Liver (tissue), 9 donors: ENCODE results near the gene CYP2A7. TPM values are rescaled to one million over a fixed set of nuclear protein-coding genes. Genes with fewer than 3 reads are reported as not detected.
A peak's percentile ranks its signal among the peaks of the same experiment; 100 is the strongest.
"Not testable (repeated sequence)": the region's sequence is repeated elsewhere in the genome, so short reads cannot be mapped to it uniquely, and the experiment has no call there.

Source experiments
- DNase-seq: peaks from one replicate; pipeline ENCODE4 v3.0.0-alpha.2; 2017; ENCODE audit warnings: low spot score
- H3K27ac ChIP-seq, 2 donors: one replicate each; pipeline ENCODE4 v1.7.0; 2013; ENCODE audit warnings: inconsistent platforms in 2 of 2, low read length in 2 of 2, control low read depth in 1 of 2, low read depth in 1 of 2, mild to moderate bottlenecking in 1 of 2
- H3K27me3 ChIP-seq, 4 donors: one replicate each; pipeline versions ENCODE4 v1.6.1 to v1.7.0; 2013; ENCODE audit warnings: low read length in 3 of 4, inconsistent platforms in 1 of 4, mild to moderate bottlenecking in 1 of 4, moderate library complexity in 1 of 4; ENCODE audit not compliant: control insufficient read depth in 4 of 4, insufficient read depth in 4 of 4
- H3K36me3 ChIP-seq, 4 donors: one replicate each; pipeline versions ENCODE4 v1.6.1 to v1.7.0; 2013; ENCODE audit warnings: low read length in 3 of 4, mild to moderate bottlenecking in 3 of 4, low read depth in 1 of 4, moderate library complexity in 1 of 4; ENCODE audit not compliant: control insufficient read depth in 4 of 4, insufficient read depth in 3 of 4
- H3K4me1 ChIP-seq, 4 donors: one replicate each; pipeline versions ENCODE4 v1.6.1 to v1.7.0; 2013; ENCODE audit warnings: low read length in 3 of 4, mild to moderate bottlenecking in 3 of 4, moderate library complexity in 1 of 4; ENCODE audit not compliant: control insufficient read depth in 4 of 4, insufficient read depth in 4 of 4
- H3K4me3 ChIP-seq, 3 donors: one replicate each; pipeline versions ENCODE4 v1.6.1 to v1.7.0; 2013; ENCODE audit warnings: low read length in 3 of 3, control low read depth in 1 of 3, low read depth in 1 of 3, mild to moderate bottlenecking in 1 of 3
- H3K9ac ChIP-seq, 2 donors: one replicate each; pipeline ENCODE4 v1.7.0; 2013; ENCODE audit warnings: low read length in 2 of 2, mild to moderate bottlenecking in 2 of 2, moderate library complexity in 2 of 2, control low read depth in 1 of 2, low read depth in 1 of 2
- H3K9me3 ChIP-seq, 4 donors: one replicate each; pipeline versions ENCODE4 v1.6.1 to v1.7.0; 2013; ENCODE audit warnings: low read length in 3 of 4; ENCODE audit not compliant: control insufficient read depth in 4 of 4
- HNF4A ChIP-seq, 2 donors: conservative IDR thresholded peaks; 2 replicates each; pipeline ENCODE4 v1.6.1; 2016; ENCODE audit warnings: antibody characterized with exemption in 2 of 2, mild to moderate bottlenecking in 2 of 2
- HNF4G ChIP-seq: IDR thresholded peaks from 2 replicates; pipeline ENCODE4 v1.6.1; 2016; ENCODE audit warnings: antibody characterized with exemption
- RAD21 ChIP-seq, 2 donors: IDR thresholded peaks; 2 replicates each; pipeline ENCODE4 v1.6.1; 2016; ENCODE audit warnings: antibody characterized with exemption in 2 of 2, mild to moderate bottlenecking in 2 of 2
- RXRA ChIP-seq, 2 donors: IDR thresholded peaks; 2 replicates each; pipeline ENCODE4 v1.6.1; 2017 to 2018; ENCODE audit warnings: antibody characterized with exemption in 2 of 2, mild to moderate bottlenecking in 1 of 2
- SP1 ChIP-seq: IDR thresholded peaks from 2 replicates; pipeline ENCODE4 v1.6.1; 2018; ENCODE audit warnings: antibody characterized with exemption, mild to moderate bottlenecking
- TAF1 ChIP-seq: conservative IDR thresholded peaks from 2 replicates; pipeline ENCODE4 v1.6.1; 2016; ENCODE audit warnings: antibody characterized with exemption, mild to moderate bottlenecking
- YY1 ChIP-seq: IDR thresholded peaks from 2 replicates; pipeline ENCODE4 v1.6.1; 2016; ENCODE audit warnings: antibody characterized with exemption, mild to moderate bottlenecking
- WGBS: extraction: QIAGEN DNeasy Blood & Tissue Kit; methylation state at CpG from one replicate; pipeline ENCODE4 v1.1.7; 2013; 5-methylcytosine and 5-hydroxymethylcytosine counted together
- polyA plus RNA-seq, 2 donors: library from polyadenylated mRNA; stranded (reverse) in 1 of 2; unstranded in 1 of 2; fragments of 200-250 nt in 1 of 2; fragments of >200 nt in 1 of 2; fragmentation: Nextera tagmentation in 1 of 2; extraction: Ambion mirVana in 1 of 2; gene quantifications; one replicate each; pipeline versions ENCODE4 v1.2.1 to v1.2.3, GENCODE V29; 2013 to 2015
- total RNA-seq, 2 donors: library from RNA; depleted of rRNA; stranded (reverse); fragments of >200 nt; gene quantifications; one replicate each; pipeline ENCODE4 v1.2.3, GENCODE V29; 2014
- TF ChIP-seq, protein P1 (sequence below): IDR thresholded peaks from 2 replicates; pipeline ENCODE4 v1.6.1; 2016; ENCODE audit warnings: antibody characterized with exemption, mild to moderate bottlenecking
- donor health status: healthy.
- donor health status: healthy.
- donor health status: healthy.
- donor health status: healthy.
- donor health status: healthy.

CYP2A7 gene
- total and polyA plus RNA-seq, 4 donors: 3.3 to 57.9 (median 7.4) TPM; not detected in 1

DNA sequence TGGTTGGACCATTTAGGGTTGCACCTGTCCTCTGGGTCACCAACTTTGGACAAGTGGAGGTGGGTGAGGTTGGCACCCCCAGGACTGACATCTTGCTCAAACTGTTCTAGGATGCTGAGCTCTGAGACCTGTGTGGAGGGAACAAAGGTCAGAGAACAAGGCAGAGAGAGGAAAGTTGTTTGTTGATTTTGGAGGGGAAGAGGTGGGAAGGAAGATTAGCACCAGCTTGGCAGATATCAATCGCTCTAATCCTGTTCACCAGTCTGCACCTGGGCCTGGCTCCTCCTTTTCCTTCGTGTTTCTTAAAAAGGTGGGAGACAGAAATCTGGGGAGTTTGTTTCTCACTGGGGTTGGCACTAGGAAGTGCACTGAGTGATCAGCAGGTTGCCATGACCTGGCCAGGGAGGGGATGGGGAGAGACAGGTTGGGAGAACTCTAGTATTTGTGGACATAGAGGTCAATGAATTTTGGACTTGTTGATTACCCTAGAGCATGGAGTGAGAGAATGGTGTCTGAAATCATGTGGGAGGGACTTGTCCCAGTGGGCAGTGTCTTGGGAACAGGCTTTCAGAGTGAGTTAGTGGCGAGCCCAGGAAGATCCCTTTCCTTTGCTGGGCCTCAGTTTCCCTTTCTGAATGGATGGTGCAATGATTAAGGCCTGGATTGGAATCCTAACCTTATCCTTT lies 29.4 kb downstream of the CYP2A7 start:
- not testable (repeated sequence) for H3K9ac ChIP-seq, H3K4me3 ChIP-seq, H3K27me3 ChIP-seq, H3K36me3 ChIP-seq, H3K9me3 ChIP-seq, DNase-seq
- TF ChIP-seq SP1 (peak; percentile 60), HNF4A (conservative IDR thresholded peaks at IDR 0.05) (peak; percentile 27 to 67), RXRA (IDR thresholded peaks at IDR 0.05) (peak in 1 of 2 donors; percentile 37), HNF4G (peak; percentile 15)
- Histone ChIP-seq H3K4me1 (peaks cover 3 to 18% (median 10%) of the 10 kb centered on the region in 4 donors), H3K27ac (peak overlapping the region; percentile 73 to 80)
- WGBS: 26% methylated on average over 2 of the region's 3 CpGs

DNA sequence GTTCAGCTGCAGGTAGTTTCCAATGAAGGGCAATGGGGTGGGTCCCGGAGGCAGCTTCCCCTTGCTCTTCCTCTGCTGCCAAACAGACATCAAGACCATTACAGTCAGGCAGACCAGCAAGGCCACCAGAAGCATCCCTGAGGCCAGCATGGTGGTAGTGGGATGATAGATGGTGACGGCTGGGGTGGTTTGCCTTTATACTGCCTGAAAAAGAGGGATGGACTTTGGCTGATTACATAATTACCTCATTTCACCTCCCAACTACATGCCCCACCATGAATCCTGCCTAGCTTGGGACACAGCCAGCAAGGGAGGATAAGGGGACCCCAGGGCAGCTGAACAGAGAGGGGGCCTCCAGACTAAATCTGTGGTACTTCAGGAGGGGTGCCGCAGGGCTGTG lies 31.8 kb downstream of the CYP2A7 start, which contains the start of gene CYP2A6:
Gene CYP2A6 (minus strand): TSS at position 171 of the 400 bp plus-strand sequence. CDS start 21 bp downstream, at position 150.
- H3K4me1 ChIP-seq: peaks cover 3 to 18% (median 10%) of the 10 kb centered on the region in 4 donors
- H3K9ac ChIP-seq: peak within 1 kb of the TSS; percentile 58 to 80
- not testable (repeated sequence) for DNase-seq, H3K36me3 ChIP-seq, H3K9me3 ChIP-seq, H3K27me3 ChIP-seq
- TF ChIP-seq RAD21 (IDR thresholded peaks at IDR 0.05): peak in 1 of 2 donors; percentile 36
- peak; percentile 58 to 76 for TF ChIP-seq RXRA (IDR thresholded peaks at IDR 0.05)
- TF ChIP-seq YY1: peak; percentile 16
- TF ChIP-seq HNF4G: peak; percentile 60
- TF ChIP-seq TAF1: peak; percentile 91
- TF ChIP-seq SP1: peak; percentile 61
- TF ChIP-seq, protein P1, sequence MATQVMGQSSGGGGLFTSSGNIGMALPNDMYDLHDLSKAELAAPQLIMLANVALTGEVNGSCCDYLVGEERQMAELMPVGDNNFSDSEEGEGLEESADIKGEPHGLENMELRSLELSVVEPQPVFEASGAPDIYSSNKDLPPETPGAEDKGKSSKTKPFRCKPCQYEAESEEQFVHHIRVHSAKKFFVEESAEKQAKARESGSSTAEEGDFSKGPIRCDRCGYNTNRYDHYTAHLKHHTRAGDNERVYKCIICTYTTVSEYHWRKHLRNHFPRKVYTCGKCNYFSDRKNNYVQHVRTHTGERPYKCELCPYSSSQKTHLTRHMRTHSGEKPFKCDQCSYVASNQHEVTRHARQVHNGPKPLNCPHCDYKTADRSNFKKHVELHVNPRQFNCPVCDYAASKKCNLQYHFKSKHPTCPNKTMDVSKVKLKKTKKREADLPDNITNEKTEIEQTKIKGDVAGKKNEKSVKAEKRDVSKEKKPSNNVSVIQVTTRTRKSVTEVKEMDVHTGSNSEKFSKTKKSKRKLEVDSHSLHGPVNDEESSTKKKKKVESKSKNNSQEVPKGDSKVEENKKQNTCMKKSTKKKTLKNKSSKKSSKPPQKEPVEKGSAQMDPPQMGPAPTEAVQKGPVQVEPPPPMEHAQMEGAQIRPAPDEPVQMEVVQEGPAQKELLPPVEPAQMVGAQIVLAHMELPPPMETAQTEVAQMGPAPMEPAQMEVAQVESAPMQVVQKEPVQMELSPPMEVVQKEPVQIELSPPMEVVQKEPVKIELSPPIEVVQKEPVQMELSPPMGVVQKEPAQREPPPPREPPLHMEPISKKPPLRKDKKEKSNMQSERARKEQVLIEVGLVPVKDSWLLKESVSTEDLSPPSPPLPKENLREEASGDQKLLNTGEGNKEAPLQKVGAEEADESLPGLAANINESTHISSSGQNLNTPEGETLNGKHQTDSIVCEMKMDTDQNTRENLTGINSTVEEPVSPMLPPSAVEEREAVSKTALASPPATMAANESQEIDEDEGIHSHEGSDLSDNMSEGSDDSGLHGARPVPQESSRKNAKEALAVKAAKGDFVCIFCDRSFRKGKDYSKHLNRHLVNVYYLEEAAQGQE: peak; percentile 18
- peak; percentile 68 to 82 for TF ChIP-seq HNF4A (conservative IDR thresholded peaks at IDR 0.05)
- peak within 1 kb of the TSS; percentile 40 to 74 (median 45) for H3K4me3 ChIP-seq
- 58% methylated on average over 3 of the region's 3 CpGs for WGBS
- peak within 1 kb of the TSS; percentile 78 to 85 for H3K27ac ChIP-seq

DNA sequence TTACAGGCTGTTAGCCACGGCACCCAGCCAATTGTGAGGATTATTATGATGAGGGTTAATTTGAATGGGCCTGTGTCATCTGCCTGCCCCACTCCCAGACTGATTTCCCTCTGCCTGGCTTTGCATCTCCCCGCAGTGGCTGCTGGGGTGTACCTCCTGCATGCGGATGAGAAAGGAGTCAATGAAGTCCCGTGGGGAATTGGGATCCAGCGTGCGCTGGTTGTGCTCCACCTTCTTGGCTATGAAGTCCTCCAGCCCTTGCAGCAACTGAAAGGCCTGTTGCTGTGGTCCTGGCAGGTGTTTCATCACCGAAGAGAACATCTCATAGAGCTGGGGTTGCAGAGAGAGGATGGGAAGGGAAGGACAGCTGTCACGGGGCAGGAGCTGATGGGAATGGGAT lies 35.3 kb downstream of the CYP2A7 start:
- peaks cover 3 to 14% (median 5%) of the 10 kb centered on the region in 4 donors for H3K4me1 ChIP-seq
- not testable (repeated sequence) for H3K4me3 ChIP-seq, H3K27ac ChIP-seq, H3K36me3 ChIP-seq, H3K27me3 ChIP-seq, H3K9me3 ChIP-seq, H3K9ac ChIP-seq, DNase-seq
- 83% methylated on average over 8 of the region's 8 CpGs for WGBS

DNA sequence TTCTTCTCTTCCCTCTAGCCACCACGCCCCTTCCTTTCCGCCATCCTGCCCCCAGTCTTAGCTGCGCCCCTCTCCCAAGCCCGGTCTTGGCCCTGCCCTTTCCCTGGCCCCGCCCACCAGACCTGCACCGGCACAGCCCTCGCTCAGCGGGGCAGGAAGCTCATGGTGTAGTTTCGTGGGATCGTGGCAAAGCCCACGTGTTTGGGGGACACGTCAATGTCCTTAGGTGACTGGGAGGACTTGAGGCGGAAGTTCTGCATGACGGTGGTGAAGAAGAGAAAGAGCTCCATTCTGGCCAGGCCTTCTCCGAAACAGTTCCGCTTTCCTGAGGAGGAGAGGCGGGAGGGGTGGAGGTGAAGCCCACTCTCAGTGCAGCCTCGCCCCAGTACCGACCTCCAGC lies 38.4 kb downstream of the CYP2A7 start:
- H3K9me3 ChIP-seq, H3K27ac ChIP-seq, H3K9ac ChIP-seq, H3K4me3 ChIP-seq, H3K36me3 ChIP-seq, H3K27me3 ChIP-seq, H3K4me1 ChIP-seq, DNase-seq: not testable (repeated sequence)
- 48% methylated on average over 16 of the region's 19 CpGs for WGBS

DNA sequence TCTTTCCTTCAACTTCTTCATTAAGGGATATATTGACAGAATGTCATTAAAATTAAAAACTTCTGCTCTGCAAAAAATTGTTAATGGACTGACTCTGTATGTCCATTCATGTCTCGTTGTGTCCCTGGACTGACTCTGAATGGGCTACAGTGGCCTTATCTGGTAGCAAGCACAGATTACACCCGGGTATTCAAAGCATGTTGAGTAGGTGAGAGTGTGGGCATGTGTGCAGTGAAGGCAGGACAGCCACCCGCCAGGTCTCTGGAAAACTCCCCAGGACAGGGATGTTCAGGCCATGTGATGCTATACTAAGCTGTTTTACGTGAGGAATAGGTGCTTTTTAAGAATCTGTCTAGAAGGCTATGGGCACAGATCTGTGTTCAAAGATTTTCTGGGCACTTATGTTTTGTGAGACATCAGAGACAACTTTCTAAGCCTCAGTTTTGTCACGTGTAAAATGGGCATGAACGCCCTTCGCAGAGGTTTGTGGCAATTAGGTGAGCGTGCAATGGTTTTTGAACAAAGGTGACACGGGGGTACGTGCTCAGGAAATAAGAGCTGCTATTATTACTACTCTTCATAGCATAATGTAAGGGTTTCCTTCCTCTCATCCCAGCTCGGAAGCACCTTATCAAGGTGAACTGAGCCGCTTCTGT lies 38.9 kb downstream of the CYP2A7 start:
- H3K9ac ChIP-seq, H3K27ac ChIP-seq, H3K36me3 ChIP-seq, H3K27me3 ChIP-seq, DNase-seq, H3K9me3 ChIP-seq, H3K4me1 ChIP-seq, H3K4me3 ChIP-seq: not testable (repeated sequence)
- WGBS: 68% methylated on average over 10 of the region's 12 CpGs

DNA sequence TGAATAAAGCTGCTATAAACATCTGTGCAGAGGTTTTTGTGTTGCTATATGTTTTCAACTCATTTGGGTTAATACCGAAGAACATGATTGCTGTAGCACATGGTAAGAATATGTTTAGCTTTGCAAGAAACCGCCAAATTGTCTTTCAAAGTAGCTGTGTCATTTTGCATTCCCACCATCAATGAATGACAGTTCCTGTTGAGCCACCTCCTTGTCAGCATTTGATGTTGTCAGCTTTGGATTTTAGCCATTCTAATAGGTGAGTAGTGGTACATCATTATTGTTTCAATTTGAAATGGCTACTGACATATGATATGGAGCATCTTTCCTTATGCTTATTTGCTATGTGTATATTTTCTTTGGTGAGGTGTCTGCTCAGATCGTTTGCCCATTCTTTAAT lies 40.0 kb downstream of the CYP2A7 start:
- H3K4me3 ChIP-seq, H3K9ac ChIP-seq, H3K27me3 ChIP-seq, H3K9me3 ChIP-seq, H3K36me3 ChIP-seq, DNase-seq, H3K4me1 ChIP-seq, H3K27ac ChIP-seq: not testable (repeated sequence)
- WGBS: 56% methylated on average over 3 of the region's 3 CpGs
